HUES6 (cell line): ENCODE results near the gene CBX1.

Source experiments
- H3K27ac ChIP-seq: 2 replicates; pipeline ENCODE4 v1.7.0; 2013; ENCODE audit warnings: low read depth, mild to moderate bottlenecking, low read length, inconsistent platforms
- H3K27me3 ChIP-seq: 2 replicates; pipeline ENCODE4 v1.6.1; 2013; ENCODE audit warnings: low read length; ENCODE audit not compliant: control insufficient read depth, insufficient read depth
- H3K36me3 ChIP-seq: 2 replicates; pipeline ENCODE4 v1.6.1; 2013; ENCODE audit warnings: low read length; ENCODE audit not compliant: control insufficient read depth, insufficient read depth
- H3K4me1 ChIP-seq: 2 replicates; pipeline ENCODE4 v1.6.1; 2013; ENCODE audit warnings: low read length; ENCODE audit not compliant: control insufficient read depth, insufficient read depth
- H3K4me3 ChIP-seq: 2 replicates; pipeline ENCODE4 v1.5.1; 2013; ENCODE audit warnings: low read depth, low read length
- H3K9ac ChIP-seq: one replicate; pipeline ENCODE4 v1.6.1; 2013; ENCODE audit warnings: mild to moderate bottlenecking, low read length
- H3K9me3 ChIP-seq: 2 replicates; pipeline ENCODE4 v1.6.1; 2013; ENCODE audit warnings: low read depth, low read length; ENCODE audit not compliant: control insufficient read depth, insufficient read depth

CBX1 gene

GRCh38 chr17:48122665-48123045, 21.4 kb upstream of the CBX1 start:
- peaks cover 3% of the 10 kb centered on the region; the same call in 1 of the 2 replicates for H3K4me1 ChIP-seq
- H3K27me3 ChIP-seq: no peaks in the 10 kb centered on the region
- H3K4me3 ChIP-seq: no peak overlapping the region
- H3K36me3 ChIP-seq: peaks cover 41% of the 10 kb centered on the region
- no peak overlapping the region for H3K9ac ChIP-seq
- H3K9me3 ChIP-seq: no peaks in the 10 kb centered on the region
- H3K27ac ChIP-seq: no peak overlapping the region

DNA sequence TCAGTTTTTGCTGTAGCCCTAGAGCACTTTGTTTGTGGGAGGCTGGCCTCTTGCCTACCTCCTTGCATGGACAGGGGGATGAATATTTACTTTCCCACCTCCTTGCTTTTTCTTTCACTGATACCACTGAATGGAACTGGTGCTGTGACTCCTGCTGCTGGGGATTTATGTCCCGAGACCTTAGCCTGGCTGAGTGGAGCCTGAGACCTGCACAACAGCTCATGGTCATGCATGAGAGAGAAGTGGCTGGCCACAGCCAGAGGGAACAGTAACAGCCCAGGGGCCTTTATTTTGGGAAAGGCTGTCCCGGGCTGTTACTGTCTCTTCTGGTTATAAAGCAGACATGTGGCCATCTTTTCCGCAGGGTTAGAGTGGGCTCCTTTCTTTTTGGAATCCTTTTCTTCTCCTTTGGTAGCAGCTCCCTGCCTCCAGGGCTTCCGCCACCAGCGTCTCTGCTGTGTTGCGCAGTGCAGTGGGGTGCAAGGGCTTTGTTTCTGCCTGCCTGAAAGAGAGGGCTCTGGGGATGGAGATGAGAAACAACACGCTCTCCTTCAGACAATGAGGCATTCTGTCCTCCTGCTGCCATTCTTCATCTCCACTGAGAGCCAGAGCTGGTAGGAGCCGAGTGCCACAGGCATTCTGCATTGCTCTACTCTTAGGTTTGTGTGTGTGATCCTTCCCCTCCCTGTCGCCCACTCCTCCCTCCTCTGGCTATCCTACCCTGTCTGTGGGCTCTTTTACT, 20.8 kb upstream of the CBX1 start:
- Histone ChIP-seq H3K9ac (no peak overlapping the region), H3K36me3 (peaks cover 44% of the 10 kb centered on the region), H3K27me3 (no peaks in the 10 kb centered on the region), H3K9me3 (no peaks in the 10 kb centered on the region), H3K4me1 (no peaks in the 10 kb centered on the region; the same call in 1 of the 2 replicates), H3K4me3 (no peak overlapping the region), H3K27ac (no peak overlapping the region)

- Histone ChIP-seq H3K27me3 (no peaks in the 10 kb centered on the region), H3K36me3 (peaks cover 27% of the 10 kb centered on the region), H3K27ac (no peak overlapping the region), H3K9ac (no peak overlapping the region), H3K9me3 (no peaks in the 10 kb centered on the region), H3K4me3 (no peak overlapping the region), H3K4me1 (peaks cover 4% of the 10 kb centered on the region; the same call in 1 of the 2 replicates)
Measured at GRCh38 chr17:48113201-48113676, 12.0 kb upstream of the CBX1 start.

GRCh38 chr17:48111937-48112241, 10.6 kb upstream of the CBX1 start:
- Histone ChIP-seq H3K27me3 (no peaks in the 10 kb centered on the region), H3K9ac (no peak overlapping the region), H3K4me1 (peaks cover 4% of the 10 kb centered on the region; the same call in 1 of the 2 replicates), H3K4me3 (no peak overlapping the region), H3K36me3 (peaks cover 18% of the 10 kb centered on the region), H3K9me3 (no peaks in the 10 kb centered on the region), H3K27ac (no peak overlapping the region)

DNA sequence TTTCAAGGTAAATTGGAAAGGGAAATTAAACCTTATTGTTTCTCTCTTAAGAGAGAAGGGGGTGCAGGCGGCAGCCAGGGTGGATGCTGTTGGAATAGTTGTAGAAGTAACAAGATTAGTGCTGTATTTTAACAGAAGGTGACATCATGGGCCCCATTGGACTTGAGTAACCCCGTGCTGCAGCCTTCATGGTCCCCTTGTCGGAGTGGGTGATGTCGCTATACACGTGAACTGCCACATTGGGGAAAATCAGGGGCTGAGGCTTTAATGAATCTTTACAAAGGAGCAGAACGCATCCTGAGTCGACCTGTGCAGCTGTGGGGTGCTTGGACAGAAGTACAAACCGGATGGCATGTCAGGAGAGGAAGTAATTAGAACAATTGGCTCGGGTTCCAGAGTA, 9.5 kb upstream of the CBX1 start:
- H3K4me1 ChIP-seq: peaks cover 4% of the 10 kb centered on the region; the same call in 1 of the 2 replicates
- no peak overlapping the region for H3K9ac ChIP-seq
- no peaks in the 10 kb centered on the region for H3K9me3 ChIP-seq
- H3K27me3 ChIP-seq: no peaks in the 10 kb centered on the region
- peaks cover 15% of the 10 kb centered on the region for H3K36me3 ChIP-seq
- H3K4me3 ChIP-seq: no peak overlapping the region
- H3K27ac ChIP-seq: no peak overlapping the region

GRCh38 chr17:48107137-48108055, 6.1 kb upstream of the CBX1 start, which contains the start of gene SNX11:
Gene SNX11, plus strand, starts transcription at chr17:48107766. Its CDS starts 4,278 bp downstream, at chr17:48112044.
- peak within 1 kb of the TSS; percentile 89 for H3K4me3 ChIP-seq
- no peaks in the 10 kb centered on the region for H3K27me3 ChIP-seq
- H3K9ac ChIP-seq: peak within 1 kb of the TSS; percentile 80
- H3K9me3 ChIP-seq: 0 out of 2 replicates have a peak, but pooled peaks cover 3% of the 10 kb centered on the region
- peaks cover 4% of the 10 kb centered on the region; the same call in 1 of the 2 replicates for H3K4me1 ChIP-seq
- H3K27ac ChIP-seq: peak within 1 kb of the TSS; percentile 35
- H3K36me3 ChIP-seq: no peaks in the 10 kb centered on the region

DNA sequence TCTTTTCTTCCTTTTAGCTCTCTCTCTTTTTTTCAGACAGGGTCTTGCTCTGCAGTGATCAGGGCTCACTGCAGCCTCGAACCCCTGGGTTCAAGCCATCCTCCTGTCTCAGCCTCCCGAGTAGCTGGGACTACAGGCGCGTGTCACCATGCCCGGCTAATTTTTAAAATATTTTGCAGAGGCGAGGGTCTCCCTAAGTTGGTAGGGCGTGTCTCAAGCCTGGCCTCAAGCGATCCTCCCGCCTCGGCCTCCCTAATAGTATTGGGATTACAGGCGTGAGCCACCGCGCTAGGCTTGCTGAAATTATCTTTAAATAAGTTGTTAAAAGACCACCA, 5.5 kb upstream of the CBX1 start:
- peak overlapping the region; percentile 89 for H3K4me3 ChIP-seq

DNA sequence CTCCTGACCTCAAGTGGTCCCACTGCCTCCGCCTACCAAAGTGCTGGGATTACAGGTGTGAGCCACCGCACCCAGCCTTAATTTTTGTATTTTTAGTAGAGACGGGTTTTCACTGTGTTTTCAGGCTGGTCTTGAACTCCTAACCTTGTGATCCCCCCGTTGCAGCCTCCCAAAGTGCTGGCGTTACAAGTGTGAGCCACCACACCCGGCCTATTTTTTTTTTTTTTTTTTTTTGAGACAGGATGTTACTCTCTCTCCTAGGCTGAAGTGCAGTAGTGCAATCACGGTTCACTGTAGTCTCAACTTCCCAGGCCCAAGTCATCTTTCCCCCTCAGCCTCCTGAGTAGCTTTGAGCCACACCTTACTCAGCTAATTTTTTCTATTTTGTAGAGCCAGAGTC, 3.2 kb upstream of the CBX1 start:
- no peaks in the 10 kb centered on the region for H3K27me3 ChIP-seq
- no peak overlapping the region for H3K27ac ChIP-seq
- 0 out of 2 replicates have a peak, but pooled peaks cover 3% of the 10 kb centered on the region for H3K9me3 ChIP-seq
- no peaks in the 10 kb centered on the region for H3K36me3 ChIP-seq
- no peak overlapping the region for H3K9ac ChIP-seq
- peaks cover 6% of the 10 kb centered on the region; the same call in 1 of the 2 replicates for H3K4me1 ChIP-seq
- H3K4me3 ChIP-seq: no peak overlapping the region

More for the DNA sequence above, 5.5 kb upstream of the CBX1 start:
- Histone ChIP-seq H3K27ac (no peak overlapping the region), H3K27me3 (no peaks in the 10 kb centered on the region), H3K9me3 (0 out of 2 replicates have a peak, but pooled peaks cover 3% of the 10 kb centered on the region), H3K36me3 (no peaks in the 10 kb centered on the region), H3K9ac (peak overlapping the region; percentile 80), H3K4me1 (peaks cover 4% of the 10 kb centered on the region; the same call in 1 of the 2 replicates)

DNA sequence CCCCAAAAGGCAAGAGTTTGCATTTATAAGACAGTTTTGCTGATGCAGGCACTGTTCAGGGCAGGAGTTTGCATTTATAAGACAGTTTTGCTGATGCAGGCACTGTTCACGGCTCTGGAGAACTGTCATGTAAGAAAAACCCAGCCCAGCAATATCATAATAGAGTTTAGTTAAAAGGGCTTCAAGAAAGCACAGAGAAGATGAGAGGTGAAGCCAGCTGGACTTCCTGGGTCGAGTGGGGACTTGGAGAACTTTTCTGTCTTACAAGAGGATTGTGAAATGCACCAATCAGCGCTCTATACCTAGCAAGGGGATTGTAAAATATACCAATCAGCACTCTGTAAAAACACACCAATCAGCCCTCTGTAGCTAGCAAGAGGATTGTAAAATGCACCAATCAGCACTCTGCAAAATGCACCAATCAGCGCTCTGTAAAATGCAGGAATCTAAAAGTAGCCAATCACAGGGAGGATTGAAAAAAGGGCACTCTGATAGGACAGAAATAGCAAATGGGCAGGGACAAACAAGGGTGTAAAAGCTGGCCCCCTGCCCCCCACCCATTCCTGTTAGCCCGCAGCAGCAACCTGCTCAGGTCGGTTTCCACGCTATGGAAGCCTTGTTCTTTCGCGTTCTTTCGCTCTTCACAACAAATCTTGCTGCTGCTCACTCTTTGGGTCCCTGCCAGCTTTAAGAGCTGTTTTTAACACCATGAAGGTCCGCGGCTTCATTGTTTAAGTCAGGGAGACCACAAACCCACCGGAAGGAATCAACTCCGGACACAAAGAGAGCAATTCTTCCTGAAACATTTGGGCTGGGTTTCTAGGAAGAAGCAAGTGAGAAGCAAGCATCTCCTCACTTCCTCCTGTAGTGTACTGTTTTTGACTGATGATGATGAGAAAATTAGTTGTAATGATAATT, 1.8 kb upstream of the CBX1 start:
- Histone ChIP-seq H3K27ac (no peak overlapping the region), H3K9ac (no peak overlapping the region), H3K9me3 (0 out of 2 replicates have a peak, but pooled peaks cover 3% of the 10 kb centered on the region), H3K4me1 (0 out of 2 replicates have a peak, but pooled peaks cover 3% of the 10 kb centered on the region), H3K36me3 (no peaks in the 10 kb centered on the region), H3K4me3 (no peak overlapping the region), H3K27me3 (no peaks in the 10 kb centered on the region)

DNA sequence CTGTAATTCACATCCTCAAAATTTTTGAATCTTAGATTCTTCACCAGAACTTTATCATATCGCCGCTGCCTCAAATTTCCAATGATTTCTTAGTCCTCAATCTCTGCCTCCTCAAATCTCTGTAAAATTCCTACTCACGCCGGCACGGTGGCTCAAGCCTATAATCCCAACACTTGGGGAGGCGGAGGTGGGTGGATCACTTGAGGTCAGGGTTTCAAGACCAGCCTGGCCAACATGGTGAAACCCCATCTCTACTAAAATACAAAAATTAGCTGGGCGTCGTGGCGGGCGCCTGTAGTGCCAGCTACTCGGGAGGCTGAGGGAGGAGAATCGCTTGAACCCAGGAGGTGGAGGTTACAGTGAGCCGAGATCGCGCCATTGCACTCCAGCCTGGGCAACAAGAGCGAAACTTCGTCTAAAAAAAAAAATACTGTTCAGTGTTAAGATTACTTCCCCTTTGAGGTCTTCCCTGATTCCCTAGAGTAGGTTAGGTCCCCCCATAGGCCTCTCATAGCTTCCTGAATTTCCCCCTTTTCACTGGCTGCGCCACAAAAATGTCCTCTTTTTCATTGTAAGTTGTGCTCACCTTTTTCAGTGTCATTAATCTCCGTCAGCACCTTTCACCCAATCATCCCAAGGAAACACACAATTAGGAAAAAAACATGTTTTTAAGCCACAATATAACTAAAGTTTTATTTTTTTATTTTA, 919 bp upstream of the CBX1 start:
- peak overlapping the region; percentile 69 for H3K4me3 ChIP-seq
- no peak overlapping the region for H3K9ac ChIP-seq

More for the DNA sequence above, 919 bp upstream of the CBX1 start:
- Histone ChIP-seq H3K27ac (no peak overlapping the region), H3K27me3 (no peaks in the 10 kb centered on the region), H3K4me1 (0 out of 2 replicates have a peak, but pooled peaks cover 3% of the 10 kb centered on the region), H3K36me3 (no peaks in the 10 kb centered on the region), H3K9me3 (0 out of 2 replicates have a peak, but pooled peaks cover 3% of the 10 kb centered on the region)
